SK-N-MC (cell line): ENCODE results near the gene SMAD9.

Experiments used
- DNase-seq: peaks from one replicate; pipeline ENCODE4 v3.0.0-alpha.2; 2011; ENCODE audit warnings: low read depth, low spot score
- H3K27ac ChIP-seq: fragments of 200-600 bp; sonication (generic); 2 replicates; pipeline ENCODE4 v1.5.1; 2016; ENCODE audit warnings: mixed run types
- H3K36me3 ChIP-seq: fragments of 200-600 bp; sonication (generic); 2 replicates; pipeline ENCODE4 v1.6.1; 2017; ENCODE audit warnings: antibody characterized with exemption, low read length, mixed read lengths; ENCODE audit not compliant: insufficient read depth
- H3K4me3 ChIP-seq: fragments of 200-600 bp; sonication (generic); 2 replicates; pipeline ENCODE4 v1.5.1; 2016
- H3K9ac ChIP-seq: fragments of 200-600 bp; sonication (generic); 2 replicates; pipeline ENCODE4 v1.8.0; 2017; ENCODE audit warnings: mixed run types, mixed read lengths; ENCODE audit not compliant: insufficient read length
- H3K9me3 ChIP-seq: fragments of 200-600 bp; sonication (generic); 2 replicates; pipeline ENCODE4 v1.6.1; 2017; ENCODE audit warnings: low read depth, mild to moderate bottlenecking, antibody characterized with exemption, low read length, moderate library complexity, mixed read lengths
- EZH2 ChIP-seq: fragments of 200-600 bp; sonication (generic); IDR thresholded peaks from one replicate; pipeline ENCODE4 v1.6.1; 2017; ENCODE audit warnings: antibody characterized with exemption
- FOXP2 ChIP-seq: optimal IDR thresholded peaks from 2 replicates; pipeline ENCODE3; 2011; ENCODE audit warnings: mild to moderate bottlenecking, moderate library complexity; ENCODE audit not compliant: insufficient read depth; ENCODE audit errors: extremely low read length, control extremely low read depth
- POLR2AphosphoS5 ChIP-seq: IDR thresholded peaks from 2 replicates; pipeline ENCODE4 v1.6.1; 2012; ENCODE audit warnings: mild to moderate bottlenecking, low read depth, low read length, borderline replicate concordance

The SMAD9 gene

GRCh38 chr13:36915106-36915505, 4.9 kb downstream of the SMAD9 start:
- Histone ChIP-seq H3K9ac (peak overlapping the region; percentile 79), H3K27ac (peak overlapping the region; percentile 95), H3K9me3 (no peaks in the 10 kb centered on the region), H3K4me3 (peak overlapping the region; percentile 91), H3K36me3 (no peaks in the 10 kb centered on the region)
- DNase-seq: no peak
- TF ChIP-seq FOXP2: no peak
- no peak for TF ChIP-seq EZH2
- no peak for TF ChIP-seq POLR2AphosphoS5

GRCh38 chr13:36914648-36915047, 5.4 kb downstream of the SMAD9 start:
- H3K9ac ChIP-seq: no peak overlapping the region
- no peaks in the 10 kb centered on the region for H3K9me3 ChIP-seq
- peak overlapping the region; percentile 91 for H3K4me3 ChIP-seq
- no peak for DNase-seq
- peak overlapping the region; percentile 95; the same call in 1 of the 2 replicates for H3K27ac ChIP-seq
- TF ChIP-seq POLR2AphosphoS5 (no peak), FOXP2 (no peak)
- no peaks in the 10 kb centered on the region for H3K36me3 ChIP-seq

DNA sequence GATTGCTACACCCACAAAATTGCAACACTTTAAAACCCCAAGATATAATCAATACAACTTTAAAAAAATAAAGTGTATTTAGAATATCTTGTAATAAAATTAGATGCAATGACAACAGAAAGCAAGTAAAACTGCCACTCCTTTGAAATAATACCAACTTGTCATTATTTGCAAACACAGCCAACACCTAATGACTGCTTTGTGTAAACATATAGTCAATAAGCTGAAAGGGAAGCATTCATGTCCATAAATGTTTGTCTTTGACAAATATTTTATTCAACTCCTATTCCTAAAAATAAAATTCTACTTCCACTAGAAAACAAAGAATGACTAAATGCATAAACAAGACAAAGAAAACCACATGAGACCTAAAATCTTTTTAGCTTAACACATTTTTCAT, 6.6 kb downstream of the SMAD9 start:
- Histone ChIP-seq H3K9ac (peak overlapping the region; percentile 34), H3K9me3 (no peaks in the 10 kb centered on the region), H3K36me3 (peaks cover 3% of the 10 kb centered on the region; the same call in 1 of the 2 replicates), H3K27ac (peak overlapping the region; percentile 63), H3K4me3 (no peak overlapping the region)
- TF ChIP-seq EZH2 (no peak), POLR2AphosphoS5 (no peak), FOXP2 (no peak)
- no peak for DNase-seq

DNA sequence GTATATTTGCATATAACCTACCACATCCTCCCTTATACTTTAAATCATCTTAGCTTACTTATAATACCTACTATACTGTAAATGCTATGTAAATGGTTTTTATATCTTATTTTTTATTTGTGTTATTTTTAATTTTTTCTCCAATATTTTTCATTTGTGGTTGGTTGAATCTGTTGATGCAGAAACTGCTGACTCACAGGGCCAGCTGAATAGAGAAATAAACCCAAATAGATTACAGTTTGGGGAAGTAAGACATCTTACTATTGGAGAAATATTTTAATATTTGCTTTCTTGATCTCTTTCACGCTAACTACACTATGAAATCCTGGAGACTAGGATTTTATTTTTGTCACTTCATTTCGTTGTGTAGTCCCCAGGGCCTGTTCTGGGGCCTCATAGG, 7.1 kb downstream of the SMAD9 start:
- peaks cover 3% of the 10 kb centered on the region; the same call in 1 of the 2 replicates for H3K36me3 ChIP-seq
- no peak for TF ChIP-seq POLR2AphosphoS5
- TF ChIP-seq FOXP2: no peak
- TF ChIP-seq EZH2: no peak
- peak overlapping the region; percentile 63; the same call in 1 of the 2 replicates for H3K27ac ChIP-seq
- H3K4me3 ChIP-seq: no peak overlapping the region
- no peak for DNase-seq
- no peaks in the 10 kb centered on the region; the same call in 1 of the 2 replicates for H3K9me3 ChIP-seq
- H3K9ac ChIP-seq: peak overlapping the region; percentile 34

- H3K36me3 ChIP-seq: peaks cover 7% of the 10 kb centered on the region
- no peak overlapping the region for H3K9ac ChIP-seq
- H3K4me3 ChIP-seq: 0 out of 2 replicates have a peak overlapping the region, but pooled peaks have one; percentile 2
- H3K9me3 ChIP-seq: no peaks in the 10 kb centered on the region; the same call in 1 of the 2 replicates
- DNase-seq: no peak
- TF ChIP-seq EZH2 (no peak), FOXP2 (no peak), POLR2AphosphoS5 (no peak)
- H3K27ac ChIP-seq: peak overlapping the region; percentile 63; the same call in 1 of the 2 replicates
These were observed 7.7 kb downstream of the SMAD9 start for GRCh38 chr13:36912369-36912768.

- no peak overlapping the region for H3K9ac ChIP-seq
- peak overlapping the region; percentile 35; the same call in 1 of the 2 replicates for H3K27ac ChIP-seq
- peaks cover 22% of the 10 kb centered on the region for H3K36me3 ChIP-seq
- H3K9me3 ChIP-seq: no peaks in the 10 kb centered on the region; the same call in 1 of the 2 replicates
- DNase-seq: no peak
- H3K4me3 ChIP-seq: no peak overlapping the region
- TF ChIP-seq EZH2 (no peak), FOXP2 (peak; percentile 67)
These were observed 9.5 kb downstream of the SMAD9 start for GRCh38 chr13:36910545-36910944.

DNA sequence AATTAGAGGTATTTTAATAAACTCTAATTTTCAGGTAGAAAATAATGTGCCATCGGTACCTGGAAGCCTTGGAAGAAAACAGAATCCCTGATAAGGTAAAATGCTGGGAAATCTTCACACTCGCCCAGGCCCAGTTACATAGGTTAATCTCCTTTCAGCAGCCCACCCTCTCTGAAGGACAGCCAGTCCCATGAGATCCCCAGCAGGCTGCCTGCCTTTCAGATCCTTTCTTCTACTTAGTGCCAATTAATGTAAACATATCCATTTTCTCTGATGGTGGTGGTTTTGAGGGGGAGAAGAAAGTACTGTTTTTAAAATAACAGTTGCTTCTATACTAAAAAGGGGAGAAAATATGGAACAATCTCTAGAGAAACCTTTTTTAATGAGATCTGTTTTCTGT, 12.2 kb downstream of the SMAD9 start:
- H3K27ac ChIP-seq: no peak overlapping the region
- DNase-seq: no peak
- TF ChIP-seq EZH2 (no peak), FOXP2 (no peak), POLR2AphosphoS5 (no peak)
- no peaks in the 10 kb centered on the region; the same call in 1 of the 2 replicates for H3K9me3 ChIP-seq
- H3K4me3 ChIP-seq: no peak overlapping the region
- H3K36me3 ChIP-seq: peaks cover 48% of the 10 kb centered on the region
- no peak overlapping the region for H3K9ac ChIP-seq

GRCh38 chr13:36907266-36907665, 12.8 kb downstream of the SMAD9 start:
- no peak overlapping the region for H3K27ac ChIP-seq
- no peak overlapping the region for H3K4me3 ChIP-seq
- H3K9me3 ChIP-seq: no peaks in the 10 kb centered on the region; the same call in 1 of the 2 replicates
- TF ChIP-seq FOXP2 (no peak), EZH2 (no peak), POLR2AphosphoS5 (no peak)
- H3K9ac ChIP-seq: no peak overlapping the region
- peaks cover 51% of the 10 kb centered on the region for H3K36me3 ChIP-seq
- no peak for DNase-seq

- no peak overlapping the region for H3K27ac ChIP-seq
- H3K36me3 ChIP-seq: peaks cover 62% of the 10 kb centered on the region
- no peak overlapping the region for H3K4me3 ChIP-seq
- H3K9me3 ChIP-seq: no peaks in the 10 kb centered on the region; the same call in 1 of the 2 replicates
- no peak overlapping the region for H3K9ac ChIP-seq
- TF ChIP-seq FOXP2 (no peak), POLR2AphosphoS5 (no peak), EZH2 (no peak)
- no peak for DNase-seq
These were observed 14.1 kb downstream of the SMAD9 start for GRCh38 chr13:36905944-36906343.
